Body of pancreas (tissue), 4 donors: Measurements from ENCODE around the gene LARP7. TPM values are rescaled to one million over a fixed set of nuclear protein-coding genes. Genes with fewer than 3 reads are reported as not detected.
A peak's percentile ranks its signal among the peaks of the same experiment; 100 is the strongest.

ENCODE experiments used
- ATAC-seq: fragments of 150-250 bp; one replicate; pipeline ENCODE4 v1.9.1; 2016
- DNase-seq, 4 donors: peaks; one replicate each; pipeline ENCODE4 v3.0.0-alpha.2; 2019
- H3K27ac ChIP-seq, 4 donors: fragments of 200-600 bp; sonication (generic); 1 replicate in 3 of 4; 2 replicates in 1 of 4; pipeline versions ENCODE4 v1.5.1 to v1.6.1; 2016 to 2019; ENCODE audit warnings: mild to moderate bottlenecking in 1 of 4, mixed read lengths in 1 of 4, moderate library complexity in 1 of 4
- H3K27me3 ChIP-seq, 2 donors: fragments of 200-600 bp; sonication (generic); one replicate each; pipeline ENCODE4 v1.6.0; 2016; ENCODE audit warnings: mild to moderate bottlenecking in 1 of 2
- H3K36me3 ChIP-seq, 2 donors: fragments of 200-600 bp; sonication (generic); replicated peaks in 1 of 2; 2 replicates each; pipeline ENCODE4 v1.5.1; 2016; ENCODE audit warnings: low read depth in 2 of 2; ENCODE audit not compliant: insufficient read depth in 1 of 2
- H3K4me1 ChIP-seq: fragments of 200-600 bp; sonication (generic); one replicate; pipeline ENCODE4 v1.6.0; 2016
- H3K4me3 ChIP-seq, 2 donors: fragments of 200-600 bp; sonication (generic); 1 replicate in 1 of 2; 2 replicates in 1 of 2; pipeline ENCODE4 v1.5.1; 2016 to 2019
- H3K9me3 ChIP-seq, 3 donors: fragments of 200-600 bp; sonication (generic); 1 replicate in 2 of 3; 2 replicates in 1 of 3; pipeline ENCODE4 v1.5.1; 2016
- CTCF ChIP-seq, 7 experiments: fragments of 450-650 bp in 4 of 7; fragments of 200-600 bp in 3 of 7; sonication (generic) in 3 of 7; IDR thresholded peaks; one replicate each; pipeline ENCODE4 v1.5.1; 2016 to 2019; ENCODE audit warnings: antibody characterized with exemption in 7 of 7
- POLR2A ChIP-seq, 3 donors: fragments of 450-650 bp; IDR thresholded peaks; one replicate each; pipeline ENCODE4 v1.6.1; 2016; ENCODE audit warnings: antibody characterized with exemption in 3 of 3, mild to moderate bottlenecking in 2 of 3
- WGBS, 2 donors: methylation state at CpG; one replicate each; pipeline ENCODE4 v1.1.5; 2017; 5-methylcytosine and 5-hydroxymethylcytosine counted together
- intact Hi-C: fragments of 100-400 bp; cut with DNase I; formaldehyde crosslinking; loops from one replicate; pipeline ENCODE4 v1.15.1; 2023
- total RNA-seq, 2 donors: library from RNA; depleted of rRNA; stranded (reverse); fragments of >200 nt; gene quantifications; one replicate each; pipeline ENCODE4 v1.1.0, GENCODE V29; 2016

Gene LARP7
- total RNA-seq, result 10 to 100 TPM; 17.4 to 28.0 TPM

DNA sequence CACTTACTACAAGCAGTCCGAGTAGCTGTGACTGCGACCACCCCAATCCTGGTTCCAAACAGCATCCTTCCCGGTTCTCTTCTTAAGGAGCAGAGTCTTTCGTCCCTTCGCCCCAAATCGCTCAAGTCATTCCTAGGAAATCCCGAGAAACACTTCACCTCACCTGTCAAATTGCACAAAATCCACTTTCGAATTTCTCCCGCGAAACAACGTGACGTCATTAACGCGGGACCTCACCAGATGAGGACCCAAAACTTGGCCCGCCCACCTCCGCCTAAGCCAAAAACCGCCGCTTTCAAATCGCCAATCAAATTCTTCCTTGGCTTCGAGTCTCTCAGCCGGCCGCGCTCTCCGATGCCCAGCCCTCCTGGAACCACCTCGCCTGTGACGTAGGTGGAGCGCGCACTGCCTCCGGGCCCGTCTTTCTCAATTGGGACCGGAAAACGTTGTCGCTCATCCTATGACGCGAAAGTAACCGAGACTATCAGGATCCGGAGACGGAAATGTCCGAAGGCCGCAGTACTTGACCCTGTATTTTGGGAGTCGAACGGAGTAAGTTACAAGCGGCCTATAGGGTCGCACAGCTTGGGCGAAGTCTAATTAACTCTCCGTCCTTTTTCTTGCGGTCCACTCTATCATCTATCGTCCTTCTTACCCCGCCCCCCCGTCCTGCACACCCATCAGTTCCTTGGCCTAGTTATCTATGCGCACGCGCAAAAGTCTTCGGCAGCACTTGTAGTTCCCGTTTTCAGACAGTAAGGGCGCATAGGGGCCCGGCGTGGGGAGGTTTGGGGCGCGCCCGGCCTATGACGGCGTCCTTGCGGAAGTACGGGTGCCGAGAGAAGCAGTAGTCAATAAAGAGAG is at the start of gene LARP7, which contains the start of gene ZGRF1:
LARP7 (plus strand) TSS at position 456 of the 864 bp plus-strand sequence. CDS start 7,527 bp downstream, outside the sequence.
ZGRF1 (minus strand) TSS at position 222 of the 864 bp plus-strand sequence. CDS start 3,733 bp downstream, outside the sequence.
- Histone ChIP-seq H3K36me3 (no peaks in the 10 kb centered on the region), H3K27me3 (no peaks in the 10 kb centered on the region), H3K4me3 (peak within 1 kb of the TSS; percentile 28 to 55), H3K4me1 (peaks cover 13% of the 10 kb centered on the region), H3K9me3 (no peaks in the 10 kb centered on the region), H3K27ac (peak within 1 kb of the TSS; percentile 89 to 93 (median 91))
- intact Hi-C loops, result no loop called here
- DNase-seq (peak; percentile 98 to 99 (median 98)), ATAC-seq (peak; percentile 97)
- WGBS, 2 donors, result 0% methylated on average over 53 to 66 of the region's 66 CpGs
- TF ChIP-seq POLR2A (IDR thresholded peaks at IDR 0.05) (peak in 2 of 3 donors; percentile 50 to 52), CTCF (IDR thresholded peaks at IDR 0.05) (peak; percentile 92 to 100 (median 99))

DNA sequence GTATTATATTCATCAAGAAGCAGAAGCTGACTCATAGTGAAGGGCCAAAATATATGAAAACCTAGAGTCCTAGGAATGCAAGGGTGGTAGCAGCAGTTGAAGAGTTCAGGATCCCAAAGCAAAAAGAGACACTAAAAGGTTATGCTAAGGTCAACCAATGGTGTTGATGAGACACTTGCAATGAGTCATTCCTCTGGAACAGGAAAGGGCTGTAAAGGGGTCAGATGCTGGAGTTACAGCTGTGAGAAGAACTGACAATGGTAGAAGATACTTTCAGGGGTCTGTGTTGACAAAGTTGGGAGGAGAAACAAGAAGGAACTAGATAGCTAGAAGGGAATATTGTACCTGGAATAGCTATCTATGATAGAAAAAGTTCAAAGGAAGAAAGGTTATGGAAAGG is 47.7 kb upstream of the LARP7 start:
- intact Hi-C loops, result no loop called here
- TF ChIP-seq CTCF (IDR thresholded peaks at IDR 0.05) (no peak), POLR2A (IDR thresholded peaks at IDR 0.05) (no peak)
- H3K4me1 ChIP-seq, result no peaks in the 10 kb centered on the region
- no peaks in the 10 kb centered on the region for H3K9me3 ChIP-seq
- no peak for ATAC-seq
- no peaks in the 10 kb centered on the region for H3K36me3 ChIP-seq
- H3K27me3 ChIP-seq, result no peaks in the 10 kb centered on the region
- no peak for DNase-seq
- no peak overlapping the region for H3K27ac ChIP-seq
- no peak overlapping the region for H3K4me3 ChIP-seq

- Histone ChIP-seq H3K9me3 (no peaks in the 10 kb centered on the region), H3K27me3 (no peaks in the 10 kb centered on the region), H3K4me1 (no peaks in the 10 kb centered on the region), H3K36me3 (no peaks in the 10 kb centered on the region), H3K4me3 (no peak overlapping the region), H3K27ac (no peak overlapping the region)
- DNase-seq (no peak), ATAC-seq (no peak)
- intact Hi-C loops, result no loop called here
- no peak for TF ChIP-seq CTCF (IDR thresholded peaks at IDR 0.05)
- no peak for TF ChIP-seq POLR2A (IDR thresholded peaks at IDR 0.05)
- 31 to 55% methylated on average over 1 of the region's 1 CpG for WGBS, 2 donors
These were observed 45.4 kb upstream of the LARP7 start for GRCh38 chr4:112591593-112591992.

DNA sequence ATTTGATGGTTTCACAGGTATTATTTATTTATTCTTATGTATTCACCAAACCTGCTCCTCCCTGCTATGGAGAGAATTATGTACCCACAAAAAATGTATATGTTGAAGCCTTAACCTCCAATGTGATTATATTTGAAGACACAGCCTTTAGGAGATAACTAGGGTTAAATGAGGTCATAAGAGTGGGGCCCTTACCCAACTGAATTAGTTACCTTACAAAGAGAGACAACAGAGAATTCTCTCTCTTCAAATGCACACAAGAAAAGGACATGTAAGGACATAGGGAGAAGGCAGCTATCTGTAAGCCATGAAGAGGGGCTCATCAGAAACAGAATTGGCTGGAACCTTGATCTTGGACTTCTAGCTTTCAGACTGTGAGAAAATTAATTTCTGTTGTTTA is 44.2 kb upstream of the LARP7 start:
- intact Hi-C loops, result no loop called here

More for the DNA sequence above, 44.2 kb upstream of the LARP7 start:
- H3K9me3 ChIP-seq, result no peaks in the 10 kb centered on the region
- no peak for DNase-seq
- no peak overlapping the region for H3K4me3 ChIP-seq
- TF ChIP-seq POLR2A (IDR thresholded peaks at IDR 0.05) (no peak), CTCF (IDR thresholded peaks at IDR 0.05) (no peak)
- H3K4me1 ChIP-seq, result no peaks in the 10 kb centered on the region
- H3K27ac ChIP-seq, result no peak overlapping the region
- H3K36me3 ChIP-seq, result no peaks in the 10 kb centered on the region
- ATAC-seq, result no peak
- no peaks in the 10 kb centered on the region for H3K27me3 ChIP-seq
